ENCODE results near the gene RBM12.

DNA sequence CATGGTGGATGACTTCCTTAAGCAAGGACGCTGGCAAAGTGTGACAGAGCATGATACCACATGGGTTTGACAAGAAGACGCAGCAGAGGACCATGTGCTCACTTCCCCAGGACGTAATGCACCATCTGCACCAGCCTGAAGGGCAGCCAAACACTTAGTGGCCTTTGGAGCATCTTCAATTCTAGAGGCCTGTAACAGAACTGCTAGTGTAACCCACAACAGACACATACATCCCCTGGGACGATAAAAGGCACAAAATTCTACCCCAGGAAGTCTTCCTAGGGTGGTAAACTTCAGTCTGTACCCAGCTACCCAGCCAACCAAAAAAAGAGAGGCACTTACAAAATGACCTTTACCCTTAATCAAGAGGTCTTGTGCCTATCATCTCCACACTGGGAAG is 9.2 kb upstream of the RBM12 start:
- TF ChIP-seq, protein P1, sequence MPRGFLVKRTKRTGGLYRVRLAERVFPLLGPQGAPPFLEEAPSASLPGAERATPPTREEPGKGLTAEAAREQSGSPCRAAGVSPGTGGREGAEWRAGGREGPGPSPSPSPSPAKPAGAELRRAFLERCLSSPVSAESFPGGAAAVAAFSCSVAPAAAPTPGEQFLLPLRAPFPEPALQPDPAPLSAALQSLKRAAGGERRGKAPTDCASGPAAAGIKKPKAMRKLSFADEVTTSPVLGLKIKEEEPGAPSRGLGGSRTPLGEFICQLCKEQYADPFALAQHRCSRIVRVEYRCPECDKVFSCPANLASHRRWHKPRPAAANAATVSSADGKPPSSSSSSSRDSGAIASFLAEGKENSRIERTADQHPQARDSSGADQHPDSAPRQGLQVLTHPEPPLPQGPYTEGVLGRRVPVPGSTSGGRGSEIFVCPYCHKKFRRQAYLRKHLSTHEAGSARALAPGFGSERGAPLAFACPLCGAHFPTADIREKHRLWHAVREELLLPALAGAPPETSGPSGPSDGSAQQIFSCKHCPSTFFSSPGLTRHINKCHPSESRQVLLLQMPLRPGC (tag by site-specific recombination; IDR thresholded peaks at IDR 0.05): no peak
- TF ChIP-seq, protein P2, sequence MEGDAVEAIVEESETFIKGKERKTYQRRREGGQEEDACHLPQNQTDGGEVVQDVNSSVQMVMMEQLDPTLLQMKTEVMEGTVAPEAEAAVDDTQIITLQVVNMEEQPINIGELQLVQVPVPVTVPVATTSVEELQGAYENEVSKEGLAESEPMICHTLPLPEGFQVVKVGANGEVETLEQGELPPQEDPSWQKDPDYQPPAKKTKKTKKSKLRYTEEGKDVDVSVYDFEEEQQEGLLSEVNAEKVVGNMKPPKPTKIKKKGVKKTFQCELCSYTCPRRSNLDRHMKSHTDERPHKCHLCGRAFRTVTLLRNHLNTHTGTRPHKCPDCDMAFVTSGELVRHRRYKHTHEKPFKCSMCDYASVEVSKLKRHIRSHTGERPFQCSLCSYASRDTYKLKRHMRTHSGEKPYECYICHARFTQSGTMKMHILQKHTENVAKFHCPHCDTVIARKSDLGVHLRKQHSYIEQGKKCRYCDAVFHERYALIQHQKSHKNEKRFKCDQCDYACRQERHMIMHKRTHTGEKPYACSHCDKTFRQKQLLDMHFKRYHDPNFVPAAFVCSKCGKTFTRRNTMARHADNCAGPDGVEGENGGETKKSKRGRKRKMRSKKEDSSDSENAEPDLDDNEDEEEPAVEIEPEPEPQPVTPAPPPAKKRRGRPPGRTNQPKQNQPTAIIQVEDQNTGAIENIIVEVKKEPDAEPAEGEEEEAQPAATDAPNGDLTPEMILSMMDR (tag by site-specific recombination; IDR thresholded peaks at IDR 0.05): no peak
- no peak for TF ChIP-seq ZNF10 (tag by site-specific recombination; IDR thresholded peaks at IDR 0.05)
- TF ChIP-seq ZNF707 (tag by site-specific recombination; IDR thresholded peaks at IDR 0.05): no peak
- no peak for TF ChIP-seq ZNF274 (IDR thresholded peaks at IDR 0.05; ENCODE audit: low read length)
- no peak for TF ChIP-seq ZNF274 (tag by site-specific recombination; IDR thresholded peaks at IDR 0.05; ENCODE audit: borderline replicate concordance)
- no peak for TF ChIP-seq ZNF660 (tag by site-specific recombination; IDR thresholded peaks at IDR 0.05)
- no peak for TF ChIP-seq ZNF214 (tag by site-specific recombination; IDR thresholded peaks at IDR 0.05; ENCODE audit: borderline replicate concordance)
- TF ChIP-seq ZNF140 (tag by site-specific recombination; IDR thresholded peaks at IDR 0.05): no peak
- no peak for TF ChIP-seq ZNF600 (tag by site-specific recombination; IDR thresholded peaks at IDR 0.05)
- TF ChIP-seq, protein P3, sequence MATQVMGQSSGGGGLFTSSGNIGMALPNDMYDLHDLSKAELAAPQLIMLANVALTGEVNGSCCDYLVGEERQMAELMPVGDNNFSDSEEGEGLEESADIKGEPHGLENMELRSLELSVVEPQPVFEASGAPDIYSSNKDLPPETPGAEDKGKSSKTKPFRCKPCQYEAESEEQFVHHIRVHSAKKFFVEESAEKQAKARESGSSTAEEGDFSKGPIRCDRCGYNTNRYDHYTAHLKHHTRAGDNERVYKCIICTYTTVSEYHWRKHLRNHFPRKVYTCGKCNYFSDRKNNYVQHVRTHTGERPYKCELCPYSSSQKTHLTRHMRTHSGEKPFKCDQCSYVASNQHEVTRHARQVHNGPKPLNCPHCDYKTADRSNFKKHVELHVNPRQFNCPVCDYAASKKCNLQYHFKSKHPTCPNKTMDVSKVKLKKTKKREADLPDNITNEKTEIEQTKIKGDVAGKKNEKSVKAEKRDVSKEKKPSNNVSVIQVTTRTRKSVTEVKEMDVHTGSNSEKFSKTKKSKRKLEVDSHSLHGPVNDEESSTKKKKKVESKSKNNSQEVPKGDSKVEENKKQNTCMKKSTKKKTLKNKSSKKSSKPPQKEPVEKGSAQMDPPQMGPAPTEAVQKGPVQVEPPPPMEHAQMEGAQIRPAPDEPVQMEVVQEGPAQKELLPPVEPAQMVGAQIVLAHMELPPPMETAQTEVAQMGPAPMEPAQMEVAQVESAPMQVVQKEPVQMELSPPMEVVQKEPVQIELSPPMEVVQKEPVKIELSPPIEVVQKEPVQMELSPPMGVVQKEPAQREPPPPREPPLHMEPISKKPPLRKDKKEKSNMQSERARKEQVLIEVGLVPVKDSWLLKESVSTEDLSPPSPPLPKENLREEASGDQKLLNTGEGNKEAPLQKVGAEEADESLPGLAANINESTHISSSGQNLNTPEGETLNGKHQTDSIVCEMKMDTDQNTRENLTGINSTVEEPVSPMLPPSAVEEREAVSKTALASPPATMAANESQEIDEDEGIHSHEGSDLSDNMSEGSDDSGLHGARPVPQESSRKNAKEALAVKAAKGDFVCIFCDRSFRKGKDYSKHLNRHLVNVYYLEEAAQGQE (tag by site-specific recombination; IDR thresholded peaks at IDR 0.05): no peak
- no peak for TF ChIP-seq ZNF23 (tag by site-specific recombination; IDR thresholded peaks at IDR 0.05; ENCODE audit: borderline replicate concordance)
- no peak for TF ChIP-seq ZNF423 (tag by site-specific recombination; IDR thresholded peaks at IDR 0.05)
- TF ChIP-seq ZNF670 (tag by site-specific recombination; IDR thresholded peaks at IDR 0.05; ENCODE audit: low read depth): no peak

Measured in HEK293 (cell line).